ENCODE results near the gene DDX20. TPM values are rescaled to one million over a fixed set of nuclear protein-coding genes. Genes with fewer than 3 reads are reported as not detected.

The DDX20 gene
- total and polyA plus RNA-seq, 2 of the 8 experiments (the other 6 are each of a cell fraction or from before 2014, with no cell fraction given) = 7.5 to 24.7 TPM

DNA sequence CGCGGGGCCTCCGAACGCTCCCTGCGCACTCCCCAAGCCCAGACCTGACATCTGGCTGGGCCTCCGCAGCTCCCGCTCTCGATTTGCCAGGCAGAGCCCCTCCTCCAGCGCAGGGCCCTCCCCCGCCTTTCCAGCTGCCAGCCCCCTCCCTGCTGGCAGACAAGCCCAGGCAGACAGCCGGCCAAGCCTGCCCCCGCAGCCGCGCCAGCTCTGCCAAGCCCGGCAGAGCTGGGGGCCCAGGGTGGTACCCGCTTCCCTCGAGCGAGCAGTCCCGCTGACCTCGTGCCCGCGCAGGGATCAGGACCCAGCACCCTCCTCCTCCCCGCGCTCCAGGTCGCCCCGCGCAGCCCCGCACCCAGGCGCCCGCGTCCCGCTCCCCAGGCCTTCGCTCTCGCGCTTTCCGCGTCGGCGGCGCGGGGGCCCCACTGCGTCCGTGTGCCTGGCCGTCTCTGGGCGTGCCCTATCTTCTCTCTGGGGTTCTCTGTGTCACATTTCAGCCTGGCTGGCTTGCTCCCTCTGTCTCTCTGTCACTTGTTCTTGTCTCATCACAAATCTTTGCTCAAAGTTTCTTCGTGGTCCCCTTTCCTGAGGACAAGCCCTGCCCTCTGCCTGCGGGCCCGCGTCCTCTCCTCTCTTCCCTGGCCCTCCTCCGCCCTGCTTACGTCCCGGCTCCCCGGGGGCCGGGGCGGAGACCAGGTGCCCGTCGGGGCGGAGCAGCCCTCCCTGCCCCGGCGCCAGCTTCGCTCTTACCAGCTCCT, 17.1 kb upstream of the DDX20 start (continued):
- TF ChIP-seq CHD1 (IDR thresholded peaks at IDR 0.05; ENCODE audit: low read depth, low read length) (no peak), SP1 (IDR thresholded peaks at IDR 0.05; ENCODE audit: low read depth, low read length) (0 out of 2 replicates have a peak, but pooled peaks have one; percentile 1), KDM1A (IDR thresholded peaks at IDR 0.05; ENCODE audit: borderline replicate concordance, low read length) (no peak), RBBP5 (IDR thresholded peaks at IDR 0.05; ENCODE audit: borderline replicate concordance, low read depth, low read length) (no peak), GABPA (IDR thresholded peaks at IDR 0.05; ENCODE audit: borderline replicate concordance, insufficient read depth, low read length) (no peak), RXRA (IDR thresholded peaks at IDR 0.05; ENCODE audit: insufficient read depth, low read depth, low read length) (no peak), KDM4A (IDR thresholded peaks at IDR 0.05; ENCODE audit: low read depth, low read length, severe bottlenecking) (peak; percentile 64), BCL11A (IDR thresholded peaks at IDR 0.05; ENCODE audit: low read depth in 2 of 2, low read length in 2 of 2) (no peak), POLR2A (IDR thresholded peaks at IDR 0.05; ENCODE audit: control extremely low read depth in 1 of 2, low read depth in 2 of 2, low read length in 2 of 2) (no peak), CEBPB (IDR thresholded peaks at IDR 0.05; ENCODE audit: low read depth, low read length) (no peak)
- TF ChIP-seq, protein P1, sequence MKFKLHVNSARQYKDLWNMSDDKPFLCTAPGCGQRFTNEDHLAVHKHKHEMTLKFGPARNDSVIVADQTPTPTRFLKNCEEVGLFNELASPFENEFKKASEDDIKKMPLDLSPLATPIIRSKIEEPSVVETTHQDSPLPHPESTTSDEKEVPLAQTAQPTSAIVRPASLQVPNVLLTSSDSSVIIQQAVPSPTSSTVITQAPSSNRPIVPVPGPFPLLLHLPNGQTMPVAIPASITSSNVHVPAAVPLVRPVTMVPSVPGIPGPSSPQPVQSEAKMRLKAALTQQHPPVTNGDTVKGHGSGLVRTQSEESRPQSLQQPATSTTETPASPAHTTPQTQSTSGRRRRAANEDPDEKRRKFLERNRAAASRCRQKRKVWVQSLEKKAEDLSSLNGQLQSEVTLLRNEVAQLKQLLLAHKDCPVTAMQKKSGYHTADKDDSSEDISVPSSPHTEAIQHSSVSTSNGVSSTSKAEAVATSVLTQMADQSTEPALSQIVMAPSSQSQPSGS (IDR thresholded peaks at IDR 0.05; ENCODE audit: low read length) = no peak
